Bone marrow (tissue), 2 donors: ENCODE data around the gene WDR18.

ENCODE experiments used
- DNase-seq, 2 donors: peaks; one replicate each; lab custom pipeline; 2025; lab: John Stamatoyannopoulos, UW

Gene WDR18

DNA sequence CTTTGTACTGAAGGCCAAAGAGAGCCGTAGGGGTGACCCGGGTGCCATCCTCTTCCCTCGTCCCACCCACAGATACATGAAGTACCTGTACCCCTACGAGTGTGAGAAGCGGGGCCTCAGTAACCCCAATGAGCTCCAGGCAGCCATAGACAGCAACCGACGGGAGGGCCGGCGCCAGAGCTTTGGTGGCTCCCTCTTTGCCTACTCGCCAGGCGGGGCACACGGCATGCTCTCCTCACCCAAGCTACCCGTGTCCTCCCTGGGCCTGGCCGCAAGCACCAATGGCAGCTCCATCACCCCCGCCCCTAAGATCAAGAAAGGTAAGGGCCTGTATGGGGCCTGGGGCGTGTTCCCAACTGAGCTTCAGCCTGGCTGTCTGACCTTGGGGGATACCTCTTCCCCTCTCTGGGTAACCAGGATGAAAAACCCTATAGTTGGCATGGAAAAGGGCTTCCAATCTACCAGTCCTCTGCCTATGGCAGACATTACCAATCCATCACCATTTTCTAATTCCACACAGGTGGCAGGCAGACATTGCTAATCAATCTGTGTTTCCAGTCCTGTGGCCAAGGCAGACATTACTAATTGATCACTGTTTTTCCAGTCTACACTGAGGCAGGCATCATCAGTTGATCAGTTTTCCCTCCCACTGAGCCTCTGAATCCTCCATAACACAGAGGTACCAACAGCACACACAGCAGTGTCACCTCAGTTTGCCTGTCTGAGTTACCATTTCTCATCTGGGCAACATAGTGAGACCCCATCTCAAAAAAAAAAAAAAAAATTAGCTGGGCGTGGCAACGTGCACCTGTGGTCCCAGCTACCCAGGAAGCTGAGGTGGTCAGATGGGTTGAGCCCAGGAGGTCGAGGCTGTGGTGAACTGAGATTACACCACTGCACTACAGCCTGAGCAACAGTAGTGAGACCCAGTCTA, 19.1 kb upstream of the WDR18 start:
- no peak for DNase-seq

DNA sequence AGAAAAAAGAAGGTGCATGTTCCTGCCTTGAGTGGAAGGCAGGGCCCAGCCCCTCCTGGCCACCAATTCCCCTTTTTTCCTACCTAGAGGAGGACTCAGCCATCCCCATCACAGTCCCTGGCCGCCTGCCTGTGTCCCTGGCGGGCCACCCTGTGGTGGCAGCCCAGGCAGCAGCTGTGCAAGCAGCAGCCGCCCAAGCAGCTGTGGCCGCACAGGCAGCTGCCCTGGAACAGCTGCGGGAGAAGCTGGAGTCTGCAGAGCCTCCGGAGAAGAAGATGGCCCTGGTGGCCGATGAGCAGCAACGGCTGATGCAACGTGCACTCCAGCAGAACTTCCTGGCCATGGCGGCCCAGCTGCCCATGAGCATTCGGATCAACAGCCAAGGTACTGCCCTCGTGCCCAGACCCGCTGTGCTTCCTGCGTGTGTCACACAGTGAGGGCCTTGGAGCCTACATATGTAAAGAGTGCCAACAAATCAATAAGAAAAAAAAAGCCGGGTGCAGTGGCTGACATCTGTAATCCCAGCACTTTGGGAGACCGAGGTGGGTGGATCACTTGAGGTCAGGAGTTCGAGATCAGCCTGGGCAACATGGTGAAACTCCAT, 17.6 kb upstream of the WDR18 start:
- DNase-seq = no peak

DNA sequence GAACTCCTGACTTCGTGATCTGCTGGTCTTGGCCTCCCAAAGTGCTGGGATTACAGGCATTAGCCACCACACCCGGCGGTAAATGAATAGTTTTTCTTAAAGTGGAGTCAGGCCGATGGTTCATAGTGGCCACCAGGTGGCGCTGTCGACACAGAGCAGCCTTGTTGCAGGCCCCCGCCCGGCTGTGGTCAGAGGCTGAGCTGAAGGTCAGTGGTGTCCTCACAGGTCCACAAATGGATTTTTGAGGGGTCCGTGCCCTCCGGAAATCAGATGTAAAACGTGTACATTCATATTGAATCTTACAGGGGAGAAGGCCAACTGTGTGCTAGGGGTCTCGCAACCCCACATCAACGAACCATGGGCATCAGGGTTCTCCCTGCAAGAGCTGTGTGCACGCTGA, 13.4 kb upstream of the WDR18 start:
- DNase-seq = no peak

DNA sequence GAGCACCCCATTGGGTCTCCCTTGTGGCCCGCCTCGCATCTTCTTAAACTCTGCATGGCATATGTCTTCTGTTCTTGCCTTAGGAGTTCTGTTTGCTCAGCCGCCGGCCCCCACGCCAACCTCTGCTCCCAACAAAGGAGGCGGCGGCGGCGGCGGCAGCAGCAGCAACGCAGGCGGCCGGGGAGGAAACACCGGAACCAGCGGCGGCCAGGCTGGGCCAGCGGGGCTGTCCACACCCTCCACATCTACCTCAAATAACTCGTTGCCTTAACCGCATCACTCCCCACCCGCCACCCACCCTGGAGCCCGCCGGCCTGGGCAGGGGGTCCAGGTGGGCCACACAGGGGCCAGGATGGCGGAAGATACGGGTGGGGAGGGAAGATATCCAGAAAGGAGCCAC, 12.3 kb upstream of the WDR18 start:
- no peak for DNase-seq

DNA sequence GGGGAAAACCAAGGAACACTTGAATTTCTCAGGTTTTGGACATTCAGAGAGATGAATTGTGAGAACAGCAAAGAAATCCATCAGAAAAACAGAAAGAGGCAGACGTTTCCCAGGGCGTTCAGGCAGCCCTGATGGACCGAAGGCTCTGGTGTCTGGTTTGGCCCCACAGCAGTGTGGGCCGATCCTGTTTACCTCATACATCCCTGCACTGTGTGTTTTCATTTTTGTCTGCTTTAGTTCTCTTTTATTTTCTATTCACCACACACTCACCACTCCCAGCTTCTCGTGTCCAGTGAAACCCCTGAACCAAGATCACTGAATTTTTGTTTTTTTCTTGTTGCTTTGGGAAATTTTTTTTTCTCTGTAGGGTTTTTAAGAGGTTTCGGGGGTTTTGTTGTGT, 11.9 kb upstream of the WDR18 start:
- DNase-seq = no peak

DNA sequence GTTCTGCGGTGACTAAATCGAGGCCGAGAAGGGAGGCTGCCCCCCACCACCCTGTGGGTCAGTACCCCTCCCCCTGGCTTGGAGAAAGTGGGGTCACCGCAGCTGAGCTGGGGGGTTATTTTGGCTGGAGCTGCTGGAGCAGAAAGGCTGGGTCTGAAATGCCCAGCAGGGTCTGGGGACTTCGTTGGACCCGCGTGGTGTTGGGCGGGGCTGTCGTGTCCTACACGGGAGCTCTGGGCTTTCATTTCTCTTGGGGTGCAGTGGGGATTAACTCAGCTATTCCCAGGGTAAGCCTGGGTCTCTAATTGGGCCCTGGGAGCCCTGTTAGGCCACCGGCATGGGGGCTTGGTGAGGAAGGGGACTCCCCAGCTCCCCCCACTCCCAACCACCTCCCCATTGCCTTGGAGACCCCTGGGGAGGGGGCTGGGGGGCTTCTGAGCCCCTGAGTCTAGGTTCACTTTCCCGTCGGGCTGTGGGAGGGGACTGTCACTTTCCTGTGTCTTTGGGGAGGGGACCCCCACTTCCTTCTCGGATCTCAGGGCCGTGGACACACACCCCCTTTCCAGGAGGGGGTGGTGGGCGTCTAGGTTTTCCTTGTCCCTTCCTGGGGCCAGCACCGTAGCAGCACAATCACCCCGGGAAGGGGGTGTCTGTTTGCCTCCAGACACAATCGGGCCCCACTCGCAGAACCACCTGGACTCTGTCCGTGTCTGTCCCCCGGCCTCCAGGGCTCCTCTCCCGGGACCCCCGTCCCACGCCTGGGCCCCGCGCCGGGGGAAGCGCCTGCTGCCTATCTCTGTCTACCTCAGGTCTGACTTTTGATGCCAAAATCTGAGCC, 10.2 kb upstream of the WDR18 start:
- no peak for DNase-seq

DNA sequence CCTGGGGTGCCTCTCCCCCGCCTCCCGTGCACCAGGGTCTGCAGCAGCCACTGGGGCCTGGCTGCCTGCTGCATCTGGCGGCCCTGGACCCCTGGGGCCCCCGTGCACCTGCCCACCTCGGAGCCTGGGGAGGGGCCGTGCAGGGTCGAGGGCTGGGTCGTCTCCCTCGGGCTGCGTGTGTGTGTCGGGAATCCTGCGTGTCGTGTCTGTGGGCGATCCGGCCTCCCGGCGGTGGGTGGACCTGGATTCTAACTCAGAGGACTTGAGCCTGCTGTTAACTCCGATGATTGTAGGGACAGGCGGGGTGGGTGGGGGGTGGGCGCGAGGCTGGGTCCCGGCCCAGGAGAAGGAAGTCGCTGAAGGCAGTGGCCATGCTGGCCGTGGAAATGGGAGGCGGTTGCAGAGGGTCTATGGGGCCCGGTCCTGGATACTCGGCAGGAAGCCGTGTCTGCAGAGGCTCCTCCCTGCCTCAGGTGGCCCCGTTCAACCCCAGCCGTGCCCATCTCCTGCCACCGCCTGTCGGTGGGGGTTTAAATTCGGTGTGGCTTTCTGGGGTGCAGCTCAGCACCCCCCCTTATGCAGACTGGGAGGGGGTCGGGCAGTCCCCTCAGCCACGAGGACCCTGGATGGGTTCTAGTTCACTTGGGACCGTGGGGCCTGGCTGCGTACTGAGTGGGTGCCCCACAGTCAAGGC, 9.4 kb upstream of the WDR18 start:
- DNase-seq = no peak

DNA sequence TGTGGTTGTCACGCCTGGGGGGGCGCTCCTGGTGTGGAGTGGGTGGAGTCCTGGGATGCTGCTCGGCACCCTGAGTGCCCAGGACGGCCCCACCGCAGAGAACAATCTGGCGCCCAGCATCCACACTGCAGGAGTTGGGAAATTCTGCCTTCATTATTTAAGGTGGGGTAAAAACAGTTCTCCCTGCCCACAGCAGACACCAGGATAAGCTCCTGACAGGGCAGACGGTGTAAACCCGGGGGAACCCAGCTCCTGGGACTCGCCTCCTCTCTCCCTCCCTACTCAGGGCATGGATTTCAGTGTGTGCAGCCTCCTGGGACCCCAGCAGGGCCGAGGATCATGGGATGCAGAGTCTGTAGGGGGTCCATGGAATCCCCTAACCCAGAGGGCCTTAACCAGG, 7.7 kb upstream of the WDR18 start:
- no peak for DNase-seq

DNA sequence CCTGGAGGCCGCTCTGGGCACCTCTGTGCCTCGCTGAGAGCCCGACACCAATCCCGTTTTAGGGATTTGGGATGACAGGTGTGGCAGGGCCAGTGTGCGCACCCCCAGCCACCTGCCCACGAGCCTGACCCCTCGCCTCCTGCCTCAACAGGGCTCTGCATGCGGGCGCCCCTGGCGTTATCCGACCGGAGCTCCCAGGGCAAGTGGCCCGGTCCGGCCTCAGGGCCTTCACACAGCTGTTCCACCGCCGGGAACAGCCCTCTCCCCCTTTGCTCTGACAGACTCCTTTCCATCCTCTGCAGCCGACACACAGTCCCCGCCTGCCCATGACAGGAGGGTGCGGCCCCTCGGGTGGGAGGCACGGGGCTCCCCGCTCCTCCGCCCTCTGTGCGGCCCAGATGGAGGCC, 7.1 kb upstream of the WDR18 start:
- no peak for DNase-seq

DNA sequence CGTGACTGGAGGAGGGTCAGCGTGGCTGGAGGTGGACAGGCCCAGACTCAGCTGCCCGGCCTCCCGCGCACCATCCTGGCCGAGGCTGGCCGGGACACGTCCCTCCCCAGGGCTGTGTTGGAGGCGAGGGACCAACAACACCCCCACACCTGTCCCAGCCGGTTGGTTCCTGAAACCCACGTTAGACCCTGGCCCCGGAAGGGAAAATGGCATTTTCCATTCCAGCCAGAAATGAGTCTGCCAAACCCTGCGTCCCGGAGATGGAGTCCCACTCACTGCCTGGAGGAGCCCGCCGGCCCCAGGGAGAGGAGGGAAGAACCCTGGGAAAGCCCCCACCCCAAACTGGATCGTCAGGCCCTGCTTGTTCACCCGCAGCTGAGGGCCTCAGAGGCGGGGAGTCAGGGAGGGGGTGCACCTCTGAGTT, 4.8 kb upstream of the WDR18 start:
- no peak for DNase-seq

DNA sequence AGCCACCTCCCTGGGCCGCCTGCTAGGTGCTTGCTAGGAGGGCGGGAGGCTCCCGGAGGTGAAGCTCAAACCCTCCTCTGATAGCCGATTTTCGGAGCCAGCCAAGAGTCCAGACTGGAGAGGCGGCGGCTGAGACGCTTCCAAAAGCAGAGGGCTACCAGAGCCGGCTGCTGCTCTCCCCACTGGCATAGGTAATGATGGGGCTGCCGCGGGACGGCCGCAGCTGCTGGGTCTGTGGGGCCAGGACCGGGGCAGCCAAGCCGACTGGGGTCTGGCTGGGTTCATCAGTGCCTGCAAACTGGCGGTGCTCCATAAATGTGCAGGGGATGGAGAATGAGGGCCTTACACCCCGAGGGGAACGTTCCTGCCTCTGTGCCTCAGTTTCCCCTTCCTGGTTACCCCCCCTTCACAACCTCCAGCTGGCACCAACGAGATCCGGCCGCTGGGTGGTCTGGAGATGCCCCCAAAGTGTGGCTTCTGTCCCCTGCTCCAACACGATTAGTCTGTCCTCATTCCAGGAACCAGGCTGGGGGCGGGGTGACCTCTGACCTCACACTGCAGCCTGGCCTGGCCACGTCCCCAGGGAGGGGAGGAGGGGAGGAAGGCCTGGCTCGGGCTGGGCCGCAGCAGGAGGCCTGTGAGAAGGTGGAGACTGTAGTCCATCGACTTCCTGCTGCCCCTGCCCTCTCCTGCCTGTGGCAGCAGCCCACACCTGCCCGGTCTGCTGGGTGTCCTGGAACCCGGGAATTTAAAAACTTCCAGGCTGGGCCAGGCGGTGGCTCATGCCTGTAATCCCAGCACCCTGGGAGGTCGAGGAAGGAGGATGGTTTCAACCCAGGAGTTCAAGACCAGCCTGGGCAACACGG, 3.8 kb upstream of the WDR18 start:
- no peak for DNase-seq

DNA sequence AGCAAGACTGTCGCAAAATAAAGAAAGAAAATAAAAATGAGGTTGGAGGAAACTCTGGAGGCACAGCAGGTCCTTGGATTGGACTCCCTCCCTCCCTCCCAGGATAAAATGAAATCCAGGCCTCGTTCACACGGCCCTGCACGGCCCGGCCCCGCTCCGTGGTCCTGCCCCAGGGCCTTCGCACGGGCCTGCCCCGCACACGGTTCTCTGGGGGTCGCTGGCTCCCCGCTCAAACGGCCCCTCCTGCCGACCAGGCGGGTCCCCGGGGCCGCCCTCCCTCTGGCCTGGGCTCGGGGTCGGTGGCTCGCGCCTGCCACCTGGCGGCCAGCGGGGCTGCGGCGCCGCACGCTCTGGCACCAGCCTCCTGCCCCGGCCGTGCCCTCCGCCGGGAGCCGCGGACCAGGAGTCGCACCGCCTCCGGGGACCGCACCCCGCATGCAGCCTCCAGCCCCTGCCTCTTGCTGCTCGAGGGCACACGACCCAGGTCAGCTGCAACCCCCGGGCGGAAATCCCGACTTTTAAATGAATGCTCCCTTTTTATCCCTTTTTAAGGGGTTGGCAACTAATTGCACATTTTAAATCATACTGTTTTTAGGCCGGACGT, 1.5 kb upstream of the WDR18 start:
- DNase-seq = peak; percentile 20 to 59

DNA sequence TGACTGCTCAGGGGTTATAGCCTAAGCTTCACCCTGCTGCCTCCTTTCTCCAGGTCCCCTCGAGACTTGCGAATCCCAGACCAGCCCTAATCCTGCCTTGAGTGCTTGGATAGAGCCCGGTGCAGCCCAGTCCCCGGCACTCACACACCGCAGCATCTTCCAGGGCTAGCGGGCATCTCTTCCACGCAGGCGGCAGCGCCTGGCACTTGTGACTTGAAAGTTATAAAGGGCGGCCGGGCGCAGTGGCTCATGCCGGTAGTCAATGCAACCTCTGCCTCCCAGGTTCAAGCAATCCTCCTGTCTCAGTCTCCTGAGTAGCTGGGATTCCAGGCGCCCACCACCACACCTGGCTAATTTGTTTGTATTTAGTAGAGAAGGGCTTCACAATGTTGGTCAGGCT, 1.9 kb downstream of the WDR18 start:
- no peak for DNase-seq

DNA sequence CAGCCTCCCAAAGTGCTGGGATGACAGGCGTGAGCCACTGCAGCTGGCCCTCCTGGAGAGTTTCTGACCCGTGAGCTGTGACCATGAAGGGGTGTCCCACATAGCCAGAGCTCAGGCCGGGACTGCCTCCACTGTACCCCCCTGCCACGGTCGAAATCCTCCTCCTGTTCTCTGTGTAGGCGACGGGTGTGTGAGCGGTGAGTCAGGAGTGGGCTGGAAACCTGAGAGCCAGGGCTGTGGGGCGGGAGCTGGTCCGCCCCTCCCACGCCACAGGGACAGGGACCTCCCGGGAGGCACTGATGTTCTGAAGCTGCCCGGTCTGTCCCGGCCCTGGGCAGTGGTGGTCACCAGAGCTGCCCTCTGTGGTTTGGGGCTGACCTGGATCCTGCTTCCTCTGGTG, 3.9 kb downstream of the WDR18 start:
- DNase-seq = no peak

DNA sequence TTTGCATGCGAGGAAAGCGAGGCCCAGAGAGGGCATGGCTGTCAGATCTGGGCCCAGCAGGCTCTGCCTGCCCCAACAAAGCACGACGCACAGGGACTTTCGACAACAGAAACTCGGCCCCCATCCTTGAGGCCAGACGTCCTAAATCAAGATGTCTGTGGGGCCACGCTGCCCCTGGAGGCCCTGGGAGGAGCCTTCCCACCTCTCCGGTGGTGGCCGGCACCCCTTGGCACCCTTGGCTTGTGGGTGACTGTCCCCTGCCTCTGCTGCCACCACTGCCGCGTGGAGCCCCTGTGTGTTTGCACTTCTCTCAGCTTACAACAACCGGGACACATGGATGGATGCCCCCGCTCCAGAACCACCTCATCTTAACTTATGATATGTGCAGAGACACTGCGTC, 4.4 kb downstream of the WDR18 start:
- DNase-seq = no peak

DNA sequence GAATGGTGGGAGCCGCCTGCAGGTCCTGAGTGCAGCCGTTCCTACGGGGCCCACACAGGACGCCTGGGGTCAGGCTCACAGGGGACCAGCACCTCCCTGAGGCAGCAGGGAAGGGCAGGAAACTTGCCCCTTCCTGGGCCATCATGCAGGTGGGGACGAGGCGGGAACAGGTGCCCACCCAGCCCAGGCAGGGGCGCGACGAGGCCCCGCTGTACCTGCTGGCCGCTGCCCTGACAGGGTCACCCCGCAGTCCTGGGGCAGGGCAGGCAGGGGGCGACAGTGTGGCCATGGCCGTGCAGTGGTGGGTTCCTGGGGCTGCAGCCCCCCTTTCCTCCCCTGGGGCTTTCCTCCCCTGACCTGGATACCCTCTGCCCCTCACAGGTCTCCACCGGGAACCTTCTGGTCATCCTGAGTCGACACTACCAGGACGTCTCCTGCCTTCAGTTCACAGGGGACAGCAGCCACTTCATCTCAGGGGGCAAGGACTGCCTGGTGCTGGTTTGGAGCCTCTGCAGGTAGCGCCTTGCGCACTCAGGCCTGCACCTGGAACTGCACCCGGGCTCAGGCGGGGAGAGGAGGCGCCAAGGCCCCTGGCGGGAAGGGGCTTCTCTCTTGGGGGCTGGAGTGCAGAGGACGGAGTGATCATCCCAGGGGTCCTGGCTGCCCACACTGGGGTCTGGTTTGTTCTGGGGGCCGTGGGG, 5.4 kb downstream of the WDR18 start:
- DNase-seq = no peak

DNA sequence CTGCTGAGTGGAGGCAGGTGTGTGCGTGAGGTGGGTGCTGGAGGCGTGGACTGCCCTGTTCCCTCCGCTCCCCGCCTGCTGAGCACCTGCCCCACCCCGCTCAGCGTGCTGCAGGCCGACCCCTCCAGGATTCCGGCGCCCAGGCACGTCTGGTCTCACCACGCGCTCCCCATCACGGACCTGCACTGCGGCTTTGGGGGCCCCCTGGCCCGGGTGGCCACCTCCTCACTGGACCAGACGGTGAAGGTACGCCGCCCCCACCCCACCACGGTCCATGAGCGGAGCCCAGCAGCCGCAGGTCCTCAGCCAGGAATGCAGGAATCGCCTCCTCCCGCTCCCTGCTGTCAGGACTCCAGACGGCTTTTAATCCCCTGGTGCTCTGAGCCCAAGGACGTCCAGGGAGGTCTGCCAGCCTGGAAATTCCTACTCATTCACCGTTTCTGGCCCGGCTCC, 6.0 kb downstream of the WDR18 start:
- DNase-seq = no peak

DNA sequence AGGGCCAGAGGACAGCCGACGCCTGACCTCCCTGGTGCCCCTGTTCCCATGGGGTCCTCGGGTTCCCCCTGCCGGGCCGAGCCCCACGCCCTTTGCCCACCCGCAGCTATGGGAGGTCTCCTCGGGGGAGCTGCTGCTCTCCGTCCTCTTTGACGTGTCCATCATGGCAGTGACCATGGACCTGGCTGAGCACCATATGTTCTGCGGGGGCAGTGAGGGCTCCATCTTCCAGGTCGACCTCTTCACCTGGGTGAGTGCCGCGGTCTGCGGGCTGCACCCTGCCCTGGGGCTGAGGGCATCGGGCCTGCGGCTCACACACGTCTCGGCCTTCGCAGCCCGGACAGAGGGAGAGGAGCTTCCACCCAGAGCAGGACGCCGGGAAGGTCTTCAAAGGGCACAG, 6.6 kb downstream of the WDR18 start:
- no peak for DNase-seq

DNA sequence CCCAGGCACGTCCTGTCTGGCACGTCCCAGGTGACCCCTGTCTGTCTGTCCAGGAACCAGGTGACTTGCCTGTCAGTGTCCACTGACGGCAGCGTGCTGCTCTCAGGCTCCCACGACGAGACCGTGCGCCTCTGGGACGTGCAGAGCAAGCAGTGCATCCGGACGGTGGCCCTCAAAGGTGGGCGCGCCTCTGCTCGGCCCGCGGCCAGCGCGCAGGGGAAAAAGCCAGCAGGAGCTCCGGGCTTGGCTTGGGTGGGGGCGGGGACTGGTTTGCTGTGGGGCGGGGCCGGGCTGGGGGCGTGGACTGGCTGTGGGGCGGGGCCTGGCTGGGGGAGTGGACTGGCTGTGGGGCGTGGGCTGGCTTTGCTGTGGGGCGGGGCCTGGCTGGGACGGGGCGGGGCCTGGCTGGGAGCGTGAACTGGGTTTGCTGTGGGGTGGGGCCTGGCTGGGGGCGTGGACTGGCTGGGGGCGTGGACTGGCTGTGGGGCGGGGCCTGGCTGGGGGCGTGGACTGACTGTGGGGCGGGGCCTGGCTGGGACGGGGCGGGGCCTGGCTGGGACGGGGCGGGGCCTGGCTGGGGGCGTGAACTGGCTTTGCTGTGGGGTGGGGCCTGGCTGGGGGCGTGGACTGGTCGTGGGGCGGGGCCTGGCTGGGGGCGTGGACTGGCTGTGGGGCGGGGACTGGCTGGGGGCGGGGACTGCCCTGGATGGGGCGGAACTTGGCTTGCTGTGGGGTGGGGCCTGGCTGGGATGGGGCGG, 7.2 kb downstream of the WDR18 start:
- peak; percentile 6 to 16 for DNase-seq
